GM18505 (cell line): ENCODE results near the gene BLM.
A peak's percentile ranks its signal among the peaks of the same experiment; 100 is the strongest.
"Not testable (repeated sequence)": the region's sequence is repeated elsewhere in the genome, so short reads cannot be mapped to it uniquely, and the experiment has no call there.

Experiments
- ATAC-seq: cut with Tn5 transposase; IDR thresholded peaks from one replicate; pipeline ENCODE4 v1.9.1; 2021; ENCODE audit not compliant: unreplicated experiment
- POLR2A ChIP-seq: IDR thresholded peaks from 4 replicates; pipeline ENCODE4 v1.6.1; 2011; ENCODE audit warnings: borderline replicate concordance; ENCODE audit not compliant: insufficient read depth, insufficient read length; ENCODE audit errors: extremely low read depth

Gene BLM

GRCh38 chr15:90817117-90818057 lies 100.2 kb downstream of the BLM start:
- no peak for TF ChIP-seq POLR2A
- ATAC-seq = no peak

GRCh38 chr15:90818251-90819210 lies 101.4 kb downstream of the BLM start:
- peak; percentile 65 for ATAC-seq

GRCh38 chr15:90819390-90819789 lies 102.2 kb downstream of the BLM start:
- ATAC-seq = no peak
- TF ChIP-seq POLR2A = no peak

More at GRCh38 chr15:90818251-90819210, 101.4 kb downstream of the BLM start:
- no peak for TF ChIP-seq POLR2A

- ATAC-seq = no peak
- TF ChIP-seq POLR2A = no peak
Measured at GRCh38 chr15:90819850-90820249, 102.7 kb downstream of the BLM start.

GRCh38 chr15:90820481-90820880 lies 103.3 kb downstream of the BLM start:
- TF ChIP-seq POLR2A = no peak
- no peak for ATAC-seq

- ATAC-seq = no peak
- no peak for TF ChIP-seq POLR2A
Measured at GRCh38 chr15:90822204-90822955, 105.2 kb downstream of the BLM start.

GRCh38 chr15:90823455-90823974 lies 106.4 kb downstream of the BLM start:
- ATAC-seq = no peak
- no peak for TF ChIP-seq POLR2A

GRCh38 chr15:90825115-90825899 lies 108.2 kb downstream of the BLM start:
- not testable (repeated sequence) for ATAC-seq

- not testable (repeated sequence) for ATAC-seq
Measured at GRCh38 chr15:90826206-90826885, 109.2 kb downstream of the BLM start.

- no peak for TF ChIP-seq POLR2A
- ATAC-seq = no peak
Measured at GRCh38 chr15:90826886-90827435, 109.8 kb downstream of the BLM start.

- ATAC-seq = no peak
- no peak for TF ChIP-seq POLR2A
Measured at GRCh38 chr15:90828111-90828510, 111.0 kb downstream of the BLM start.
